Right renal pelvis (tissue), 4 donors: ENCODE results near the gene PABPN1L. TPM values are rescaled to one million over a fixed set of nuclear protein-coding genes. Genes with fewer than 3 reads are reported as not detected.

Experiments used
- DNase-seq, 4 donors: peaks; one replicate each; pipeline ENCODE4 v3.0.0-alpha.2; 2013; ENCODE audit warnings: low read depth in 4 of 4, low spot score in 3 of 4, missing footprints in 1 of 4
- polyA plus RNA-seq, 4 donors: library from polyadenylated mRNA; unstranded; fragments of 120-200 nt; gene quantifications; one replicate each; pipeline ENCODE4 v1.2.1, GENCODE V29; 2013; ENCODE audit not compliant: insufficient read length in 4 of 4

Gene PABPN1L
- polyA plus RNA-seq, 4 donors, result 0.09 TPM; not detected in 3

DNA sequence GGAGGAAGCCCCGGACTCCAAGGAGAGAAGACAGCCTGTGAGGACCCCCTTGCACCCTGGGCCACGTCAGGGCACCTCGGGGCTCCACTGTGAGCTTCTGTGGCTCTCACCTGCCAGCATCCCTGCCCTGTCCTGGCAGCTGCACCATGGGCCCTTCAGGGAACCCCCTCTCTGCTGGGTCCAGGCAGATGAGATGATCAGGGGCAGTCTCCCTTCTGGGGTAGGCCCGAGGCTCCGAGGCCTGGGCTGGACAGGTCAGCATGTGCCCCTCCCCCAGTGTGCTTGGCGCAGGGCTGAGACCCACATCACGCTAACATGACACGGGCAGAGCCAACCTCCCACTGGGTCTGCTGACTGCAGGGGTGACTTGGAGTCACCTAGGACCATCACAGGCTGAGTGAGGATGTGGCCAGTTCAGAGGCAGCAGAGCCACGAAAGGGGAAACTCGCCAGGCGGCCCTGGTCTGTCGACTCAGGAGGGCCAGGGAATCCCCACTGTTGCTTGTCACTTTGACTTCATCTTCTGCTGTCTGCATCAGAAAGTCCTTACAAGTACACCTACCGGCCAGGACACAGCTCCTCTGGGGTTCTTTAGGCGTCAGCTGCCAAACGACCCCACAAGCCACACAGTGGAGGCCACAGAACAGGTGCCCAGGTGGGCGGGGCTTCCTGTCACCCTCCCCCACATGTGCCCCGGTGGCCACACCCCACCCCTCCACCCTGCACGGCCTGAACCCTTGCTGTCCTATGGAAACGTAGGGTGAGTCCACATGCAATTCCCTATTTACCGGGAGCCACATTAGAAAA lies 12.0 kb downstream of the PABPN1L start:
- DNase-seq, result no peak

- no peak for DNase-seq
These were observed 13.0 kb downstream of the PABPN1L start for GRCh38 chr16:88853325-88853941.

DNA sequence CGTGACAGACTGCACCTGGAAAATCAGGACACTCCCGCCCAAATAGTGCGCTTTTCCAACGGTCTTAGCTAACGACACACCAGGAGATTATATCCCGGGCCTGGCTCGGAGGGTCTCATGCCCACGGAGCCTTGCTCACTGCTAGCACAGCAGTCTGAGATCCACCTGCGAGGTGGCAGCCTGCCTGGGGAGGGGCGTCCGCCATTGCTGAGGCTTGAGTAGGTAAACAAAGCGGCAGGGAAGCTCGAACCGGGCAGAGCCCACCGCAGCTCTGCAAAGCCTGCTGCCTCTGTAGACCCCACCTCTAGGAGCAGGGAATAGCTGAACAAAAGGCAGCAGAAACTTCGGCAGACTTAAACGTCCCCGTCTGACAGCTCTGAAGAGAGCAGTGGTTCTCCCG lies 14.8 kb downstream of the PABPN1L start:
- no peak for DNase-seq

- DNase-seq, result no peak
These were observed 15.8 kb downstream of the PABPN1L start for GRCh38 chr16:88850531-88851199.

GRCh38 chr16:88848557-88848956 lies 17.9 kb downstream of the PABPN1L start:
- no peak for DNase-seq

DNA sequence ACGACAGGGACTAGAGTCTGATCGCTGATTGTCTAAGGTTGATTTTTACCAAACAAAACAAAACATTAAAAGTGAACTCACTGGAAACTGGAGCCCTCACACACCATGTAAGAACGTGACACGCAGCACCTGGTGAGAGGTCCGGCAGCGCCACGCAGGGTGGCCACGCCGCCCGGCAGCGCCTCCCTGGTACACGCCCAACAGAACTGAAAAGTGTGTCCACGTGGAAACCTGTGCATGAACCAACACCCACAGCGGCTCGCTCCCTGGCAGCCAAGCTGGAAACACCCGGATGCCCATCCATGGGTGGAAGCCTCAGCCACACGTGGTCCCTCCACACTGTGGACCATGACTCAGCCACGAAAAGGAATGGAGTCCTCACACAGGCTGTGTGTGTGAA lies 18.8 kb downstream of the PABPN1L start:
- no peak for DNase-seq

DNA sequence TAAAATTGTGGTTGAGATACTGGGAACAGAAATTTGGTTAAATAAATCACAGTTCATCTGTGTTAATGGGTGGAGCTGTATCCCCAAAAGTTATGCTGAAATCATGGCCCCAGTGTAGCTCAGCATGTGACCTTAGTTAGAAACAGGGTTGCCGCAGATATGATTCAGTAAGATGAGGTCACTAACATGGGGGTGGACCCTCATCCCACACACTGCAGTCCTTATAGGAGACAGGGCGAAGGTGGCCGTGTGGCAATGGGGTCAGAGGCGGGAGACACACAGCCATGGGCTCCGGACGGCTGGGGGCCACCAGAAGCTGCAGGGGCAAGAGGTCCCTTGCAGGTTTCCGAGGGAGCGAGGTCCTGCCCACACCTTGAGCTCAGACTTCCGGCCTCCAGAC lies 20.4 kb downstream of the PABPN1L start:
- DNase-seq, result no peak

- no peak for DNase-seq
These were observed 21.9 kb downstream of the PABPN1L start for GRCh38 chr16:88844419-88845036.

- DNase-seq, result no peak
These were observed 23.2 kb downstream of the PABPN1L start for GRCh38 chr16:88843256-88843655.

GRCh38 chr16:88842806-88843205 lies 23.7 kb downstream of the PABPN1L start:
- DNase-seq, result no peak

DNA sequence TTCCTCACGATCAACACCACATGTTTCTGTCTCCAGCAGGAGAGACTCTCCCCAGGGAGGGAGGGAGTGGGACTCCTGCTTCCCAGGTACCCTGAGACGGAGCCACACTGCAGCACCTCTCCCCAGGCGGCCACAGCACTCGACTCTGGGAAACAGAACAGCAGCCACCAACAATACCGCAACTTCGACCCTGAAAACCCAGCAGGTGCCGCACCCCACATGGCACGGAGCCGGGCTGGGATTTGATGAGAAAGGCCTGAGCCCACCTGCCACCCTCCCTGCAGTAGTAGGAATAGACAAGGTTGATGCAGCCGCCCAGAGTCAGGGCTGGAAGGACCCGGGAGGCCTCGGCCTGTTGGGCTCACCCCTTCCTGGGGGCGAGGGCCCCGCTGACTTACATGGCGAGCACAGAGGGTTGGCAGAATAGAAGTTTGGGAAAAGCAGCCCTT lies 24.1 kb downstream of the PABPN1L start:
- DNase-seq, result no peak

DNA sequence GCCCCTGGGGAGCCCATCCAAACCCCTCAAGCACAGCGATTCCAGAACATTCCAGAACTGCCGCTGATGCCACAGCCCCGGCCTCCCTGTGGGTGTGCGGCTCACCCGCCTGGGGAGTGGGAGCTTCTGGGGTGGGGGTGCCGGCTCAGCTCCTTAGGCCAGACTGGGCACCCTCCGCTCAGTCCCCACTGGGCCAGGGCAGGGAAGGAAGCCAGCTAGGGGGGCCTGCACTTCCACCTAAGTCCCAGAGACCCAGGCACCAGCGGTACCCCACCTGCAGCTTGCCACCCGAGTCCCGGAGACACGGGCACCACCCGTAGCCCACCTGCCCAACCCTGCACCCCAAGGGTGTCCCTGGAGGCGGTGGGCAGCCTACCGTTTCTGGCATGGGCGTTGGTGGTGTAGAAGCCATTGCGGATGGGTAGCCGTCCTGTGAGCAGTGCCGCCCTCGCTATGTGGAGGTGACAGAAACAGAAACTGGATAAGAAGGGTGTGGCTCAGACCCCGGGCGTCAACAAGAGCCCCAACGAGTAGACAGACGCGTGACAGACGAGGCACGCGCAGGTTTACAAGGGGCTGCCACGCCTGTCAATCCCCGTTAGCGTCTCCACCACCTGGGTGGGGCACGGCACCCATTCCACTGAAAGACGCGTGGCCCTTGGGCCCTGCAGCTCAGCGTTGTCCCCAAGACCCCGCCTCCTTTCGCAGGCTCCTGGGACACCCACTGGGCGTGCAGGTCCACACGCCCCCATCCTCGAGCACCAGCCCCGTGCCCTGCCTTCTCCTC lies 24.7 kb downstream of the PABPN1L start:
- no peak for DNase-seq

DNA sequence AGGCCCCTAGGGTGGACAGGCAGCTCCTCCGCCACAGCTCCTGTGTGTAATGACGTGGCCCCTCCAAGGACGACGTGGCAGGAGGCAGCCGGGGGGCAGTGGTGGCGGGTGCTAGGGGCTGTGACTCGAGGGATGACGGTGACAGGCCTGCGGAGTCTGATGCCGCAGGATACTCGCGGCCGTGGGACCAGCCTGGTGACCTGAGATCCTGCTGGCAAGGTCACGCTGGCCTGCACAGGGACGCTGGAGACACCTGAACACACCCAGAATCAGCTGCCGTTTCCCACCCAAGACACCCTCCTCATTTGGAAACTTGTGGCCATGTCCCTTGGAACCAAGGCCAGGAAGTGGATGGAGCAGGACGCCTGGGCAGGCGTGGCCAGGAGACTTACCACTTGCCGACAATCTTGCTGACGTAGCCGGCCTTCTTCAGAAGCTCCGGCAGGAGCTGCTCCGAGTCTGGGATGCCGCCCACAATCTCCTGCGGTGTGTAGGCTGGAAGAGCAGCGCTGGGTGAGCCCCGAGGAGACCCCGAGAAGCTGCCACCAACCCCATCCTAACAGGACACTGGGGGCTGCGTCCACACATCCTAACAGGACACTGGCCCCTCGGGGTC lies 25.8 kb downstream of the PABPN1L start:
- DNase-seq, result no peak

DNA sequence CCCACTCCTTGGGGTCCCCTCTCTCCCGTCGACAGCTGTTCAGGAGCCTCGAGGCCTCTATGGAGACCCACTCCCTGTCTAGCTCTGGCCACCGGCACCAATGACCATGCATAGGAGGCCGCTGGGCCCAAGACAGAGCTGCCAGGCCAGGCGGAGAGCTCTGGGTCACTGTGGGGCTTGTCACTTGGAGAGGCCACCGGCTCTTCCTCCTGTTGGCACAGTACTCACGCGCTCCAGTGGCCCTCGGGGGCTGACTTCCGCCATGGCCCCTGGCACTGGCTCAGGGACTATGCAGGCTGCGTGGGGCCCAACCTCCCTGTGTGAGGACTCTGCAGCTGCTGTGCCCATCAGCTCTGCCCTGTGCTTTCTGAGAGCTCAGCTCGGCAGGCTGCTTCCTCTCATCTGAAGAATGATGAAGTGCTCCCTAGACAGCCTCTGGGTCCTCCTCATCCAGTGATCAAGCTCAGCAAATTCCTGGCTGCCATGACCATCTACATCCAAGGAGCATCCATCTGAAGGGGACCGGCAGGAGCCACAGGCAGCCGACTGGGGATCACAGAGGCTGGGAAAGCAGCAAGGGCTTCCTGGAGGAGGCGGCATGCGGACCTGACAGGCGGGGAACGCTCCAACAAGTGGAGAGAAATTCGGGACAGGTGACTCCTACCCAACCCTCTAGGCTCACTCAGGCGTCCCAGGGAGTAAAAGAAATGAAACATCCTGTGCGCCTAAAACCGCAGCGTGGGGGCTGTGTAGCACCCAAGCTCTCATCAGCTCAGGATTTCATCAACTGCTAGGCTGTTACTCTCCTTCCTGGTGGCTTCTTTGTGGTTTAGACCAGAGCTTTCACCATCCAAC lies 26.5 kb downstream of the PABPN1L start:
- DNase-seq, result no peak

DNA sequence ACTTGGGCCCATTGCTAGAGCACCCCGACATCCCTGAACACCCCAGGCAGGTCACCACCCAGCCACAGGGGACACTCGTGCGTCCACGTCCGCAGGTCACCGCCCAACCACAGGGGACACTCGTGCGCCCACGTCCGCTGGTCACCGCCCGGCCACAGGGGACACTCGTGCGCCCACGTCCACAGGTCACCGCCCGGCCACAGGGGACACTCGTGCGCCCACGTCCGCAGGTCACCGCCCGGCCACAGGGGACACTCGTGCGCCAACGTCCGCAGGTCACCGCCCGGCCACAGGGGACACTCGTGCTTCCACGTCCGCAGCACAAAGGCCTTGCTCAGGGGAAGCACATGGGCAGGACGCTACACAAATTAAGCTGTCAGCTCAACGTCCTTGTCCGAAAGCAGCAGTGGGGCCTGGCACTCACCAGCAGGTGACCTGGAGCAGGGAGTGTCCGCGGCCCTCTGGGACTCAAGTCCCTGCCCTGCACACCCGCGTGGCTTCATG lies 27.4 kb downstream of the PABPN1L start:
- DNase-seq, result no peak

DNA sequence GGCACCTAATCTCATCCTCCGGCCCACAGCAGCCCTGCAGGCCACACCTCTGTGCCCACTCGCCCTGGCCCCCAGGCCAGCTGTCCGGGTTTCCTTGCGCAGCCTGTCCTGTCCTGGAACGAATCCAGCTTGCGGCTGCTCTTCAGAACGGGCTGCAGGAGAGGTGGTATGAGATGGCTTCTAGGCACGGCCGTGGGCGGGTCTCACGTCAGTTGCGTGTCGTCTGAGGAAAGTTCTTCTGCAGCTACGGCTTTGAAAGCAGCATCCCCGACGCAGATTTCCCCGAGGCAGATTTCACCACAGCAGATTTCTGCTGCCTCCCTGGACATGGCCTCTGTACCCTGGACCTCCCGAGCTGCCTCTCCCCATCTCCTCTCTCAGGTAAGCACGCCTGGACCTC lies 27.9 kb downstream of the PABPN1L start:
- DNase-seq, result no peak

DNA sequence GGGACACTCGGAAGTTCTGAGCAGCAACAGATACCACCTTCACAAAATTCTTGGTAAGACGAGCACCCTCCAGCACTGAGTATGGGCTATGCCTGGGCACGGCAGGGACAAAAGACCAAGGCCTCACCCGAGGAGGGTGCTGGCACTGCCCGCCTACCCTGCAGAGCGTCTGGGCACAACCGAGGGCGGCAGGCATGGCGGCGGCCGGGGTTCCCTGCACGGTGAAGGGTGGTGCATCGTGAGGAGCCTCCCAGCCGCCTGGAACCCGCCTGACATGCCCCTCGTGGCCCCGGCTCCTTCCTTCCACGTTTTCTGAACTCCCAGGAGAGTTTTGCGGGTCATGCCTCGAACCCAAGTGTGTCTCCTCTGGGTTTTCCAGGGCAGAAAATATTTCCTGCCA lies 28.7 kb downstream of the PABPN1L start:
- DNase-seq, result no peak

DNA sequence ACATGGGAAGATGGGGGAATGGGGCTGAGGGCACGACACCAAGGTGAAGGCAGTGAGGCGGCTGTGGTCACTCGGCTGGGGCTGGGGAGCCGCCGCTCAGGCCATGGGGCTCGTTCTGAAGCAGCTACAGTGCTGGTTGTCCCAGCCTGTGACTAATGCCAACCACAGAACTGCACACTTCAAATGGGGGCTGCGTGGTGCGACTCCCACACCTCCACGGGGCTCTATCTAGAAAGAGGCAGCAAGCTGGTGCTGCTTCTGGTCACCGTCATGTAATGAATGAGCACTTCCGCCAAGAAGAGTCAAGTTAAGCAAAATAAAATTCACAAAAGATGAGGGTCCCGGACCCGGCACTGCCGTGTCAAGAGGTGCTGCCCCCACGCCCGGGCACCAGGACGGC lies 29.7 kb downstream of the PABPN1L start:
- DNase-seq, result no peak

DNA sequence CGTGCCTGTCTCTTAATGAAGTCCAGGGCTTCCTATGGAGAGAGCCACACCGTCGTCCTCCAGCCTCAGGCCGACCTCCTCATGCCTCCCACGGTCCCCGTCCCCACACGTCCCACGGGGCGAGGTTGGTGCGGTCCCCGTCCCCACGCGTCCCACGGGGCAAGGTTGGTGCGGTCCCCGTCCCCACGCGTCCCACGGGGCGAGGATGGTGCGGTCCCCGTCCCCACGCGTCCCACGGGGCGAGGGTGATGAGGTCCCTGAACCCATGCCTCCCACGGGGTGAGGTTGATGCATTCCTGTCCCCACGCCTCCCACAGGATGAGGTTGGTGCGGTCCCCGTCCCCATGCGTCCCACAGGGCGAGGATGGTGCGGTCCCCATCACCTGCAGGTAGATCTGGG lies 30.6 kb downstream of the PABPN1L start:
- no peak for DNase-seq
